GM18909 (cell line): ENCODE results near the gene ERBB2.
"Not testable (repeated sequence)": the region's sequence is repeated elsewhere in the genome, so short reads cannot be mapped to it uniquely, and the experiment has no call there.

ENCODE experiments used
- ATAC-seq: cut with Tn5 transposase; IDR thresholded peaks from one replicate; pipeline ENCODE4 v1.9.1; 2021; ENCODE audit warnings: mild to moderate bottlenecking; ENCODE audit not compliant: unreplicated experiment, poor library complexity

ERBB2 gene

DNA sequence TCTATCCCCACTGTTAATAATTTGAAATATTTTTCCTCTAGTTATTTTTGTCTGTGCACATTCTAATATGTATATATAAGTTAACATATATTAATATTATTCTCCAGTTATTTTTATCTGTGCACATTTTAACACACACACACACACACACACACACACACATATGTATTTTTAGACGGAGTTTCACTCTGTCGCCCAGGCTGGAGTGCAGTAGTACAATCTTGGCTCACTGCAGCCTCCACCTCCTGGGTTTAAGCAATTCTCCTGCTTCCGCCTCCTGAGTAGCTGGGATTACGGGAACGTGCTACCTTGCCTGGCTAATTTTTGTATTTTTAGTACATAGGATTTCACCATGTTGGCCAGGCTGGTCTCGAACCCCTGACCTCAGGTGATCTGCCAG is 17.8 kb downstream of the ERBB2 start:
- ATAC-seq: no peak

DNA sequence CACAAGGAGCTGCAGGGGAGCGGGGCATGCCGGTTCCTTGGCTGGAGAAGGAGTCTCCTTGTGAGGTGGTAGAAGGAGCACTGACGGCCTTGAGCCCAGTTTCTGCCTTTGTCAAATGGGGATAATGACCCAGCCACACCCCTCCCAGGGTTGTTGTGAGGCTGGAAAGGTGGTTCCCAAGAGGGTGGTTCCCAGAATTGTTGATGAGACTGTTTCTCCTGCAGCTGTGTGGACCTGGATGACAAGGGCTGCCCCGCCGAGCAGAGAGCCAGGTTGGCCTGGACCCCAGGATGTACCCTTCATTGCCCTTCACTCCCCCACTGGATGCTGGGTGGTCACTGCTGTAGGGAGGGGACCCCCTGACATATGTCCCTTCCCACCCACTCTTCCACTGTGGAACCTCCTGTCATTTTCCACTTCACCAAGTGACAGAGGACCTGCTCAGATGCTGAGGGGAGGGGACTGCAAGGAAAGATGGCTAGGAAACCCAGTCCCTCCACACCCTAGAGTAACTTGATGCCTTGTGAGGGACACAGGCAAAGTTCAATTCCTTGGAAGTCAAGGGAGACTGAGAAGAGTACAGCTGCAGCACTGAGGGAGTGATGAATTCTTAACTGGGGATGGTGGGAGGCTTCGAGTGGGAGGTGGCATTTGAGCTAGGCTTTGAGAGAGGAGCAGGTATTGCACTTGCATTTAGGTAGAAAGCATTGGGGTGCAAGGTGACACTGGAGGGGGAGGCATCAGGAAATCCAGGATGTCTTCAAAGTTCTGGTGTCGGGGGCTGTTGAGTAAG is 19.9 kb downstream of the ERBB2 start:
- no peak for ATAC-seq

DNA sequence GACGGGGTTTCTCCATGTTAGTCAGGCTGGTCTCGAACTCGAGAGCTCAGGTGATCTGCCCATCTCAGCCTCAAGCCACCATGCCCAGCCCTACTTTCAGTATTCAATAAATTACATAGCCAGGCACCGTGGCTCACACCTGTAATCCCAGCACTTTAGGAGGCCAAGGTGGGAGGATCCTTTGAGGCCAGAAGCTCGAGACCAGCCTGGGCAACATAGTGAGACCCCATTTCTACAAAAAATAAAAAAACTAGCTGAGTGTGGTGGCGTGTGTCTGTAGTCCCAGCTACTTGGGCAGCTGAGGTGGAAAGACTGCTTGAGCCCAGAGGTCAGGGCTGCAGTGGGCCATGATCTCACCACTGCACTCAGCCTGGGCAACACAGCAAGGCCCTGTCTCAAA is 22.2 kb downstream of the ERBB2 start:
- no peak for ATAC-seq

DNA sequence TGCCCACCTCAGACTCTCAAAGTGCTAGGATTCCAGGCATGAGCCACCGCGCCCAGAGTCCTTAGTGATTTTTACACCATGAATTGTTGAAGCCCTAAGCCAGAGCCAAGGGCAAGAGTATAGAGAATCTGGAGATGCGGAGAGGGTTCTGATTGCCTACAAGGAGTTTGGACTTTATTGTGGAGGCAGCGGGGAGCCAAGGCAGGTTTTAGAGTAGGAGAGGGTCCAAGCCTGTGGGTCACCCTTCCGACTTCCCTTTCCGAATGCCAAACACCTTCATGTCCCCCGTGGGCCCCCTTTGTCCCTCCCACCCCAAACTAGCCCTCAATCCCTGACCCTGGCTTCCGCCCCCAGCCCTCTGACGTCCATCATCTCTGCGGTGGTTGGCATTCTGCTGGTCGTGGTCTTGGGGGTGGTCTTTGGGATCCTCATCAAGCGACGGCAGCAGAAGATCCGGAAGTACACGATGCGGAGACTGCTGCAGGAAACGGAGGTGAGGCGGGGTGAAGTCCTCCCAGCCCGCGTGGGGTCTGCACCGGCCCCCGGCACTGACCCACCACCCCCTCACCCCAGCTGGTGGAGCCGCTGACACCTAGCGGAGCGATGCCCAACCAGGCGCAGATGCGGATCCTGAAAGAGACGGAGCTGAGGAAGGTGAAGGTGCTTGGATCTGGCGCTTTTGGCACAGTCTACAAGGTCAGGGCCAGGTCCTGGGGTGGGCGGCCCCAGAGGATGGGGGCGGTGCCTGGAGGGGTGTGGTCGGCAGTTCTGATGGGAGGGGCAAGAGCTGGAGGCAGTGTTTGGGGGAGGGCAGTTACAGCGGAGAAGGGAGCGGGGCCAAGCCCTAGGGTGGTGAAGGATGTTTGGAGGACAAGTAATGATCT is 23.3 kb downstream of the ERBB2 start:
- ATAC-seq: no peak

DNA sequence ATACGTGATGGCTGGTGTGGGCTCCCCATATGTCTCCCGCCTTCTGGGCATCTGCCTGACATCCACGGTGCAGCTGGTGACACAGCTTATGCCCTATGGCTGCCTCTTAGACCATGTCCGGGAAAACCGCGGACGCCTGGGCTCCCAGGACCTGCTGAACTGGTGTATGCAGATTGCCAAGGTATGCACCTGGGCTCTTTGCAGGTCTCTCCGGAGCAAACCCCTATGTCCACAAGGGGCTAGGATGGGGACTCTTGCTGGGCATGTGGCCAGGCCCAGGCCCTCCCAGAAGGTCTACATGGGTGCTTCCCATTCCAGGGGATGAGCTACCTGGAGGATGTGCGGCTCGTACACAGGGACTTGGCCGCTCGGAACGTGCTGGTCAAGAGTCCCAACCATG is 24.9 kb downstream of the ERBB2 start:
- ATAC-seq: no peak

DNA sequence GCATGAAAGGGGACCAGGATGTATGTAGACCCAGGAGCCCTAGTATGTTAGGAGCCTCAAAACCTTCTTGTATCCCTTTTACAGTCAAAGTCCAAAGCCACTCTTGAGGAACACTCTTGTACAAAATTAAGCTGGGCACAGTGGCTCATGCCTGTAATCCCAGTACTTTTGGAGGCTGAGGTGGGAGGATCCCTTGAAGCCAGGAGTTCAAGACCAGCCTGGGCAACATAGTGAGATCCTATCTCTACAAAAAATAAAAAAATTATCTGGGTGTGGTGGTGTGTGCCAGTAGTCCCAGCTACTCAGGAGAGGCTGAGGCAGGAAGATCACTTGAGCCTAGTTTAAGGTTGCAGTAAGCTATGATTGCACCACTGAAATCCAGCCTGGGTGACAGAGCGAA is 26.1 kb downstream of the ERBB2 start:
- ATAC-seq: not testable (repeated sequence)

DNA sequence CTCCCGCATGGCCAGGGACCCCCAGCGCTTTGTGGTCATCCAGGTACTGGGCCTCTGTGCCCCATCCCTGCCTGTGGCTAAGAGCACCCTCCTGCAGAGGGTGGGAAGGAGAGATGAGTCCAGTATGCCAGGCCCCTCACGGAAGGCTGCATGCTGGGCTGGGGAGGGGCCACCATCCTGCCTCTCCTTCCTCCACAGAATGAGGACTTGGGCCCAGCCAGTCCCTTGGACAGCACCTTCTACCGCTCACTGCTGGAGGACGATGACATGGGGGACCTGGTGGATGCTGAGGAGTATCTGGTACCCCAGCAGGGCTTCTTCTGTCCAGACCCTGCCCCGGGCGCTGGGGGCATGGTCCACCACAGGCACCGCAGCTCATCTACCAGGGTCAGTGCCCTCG is 26.8 kb downstream of the ERBB2 start:
- no peak for ATAC-seq

DNA sequence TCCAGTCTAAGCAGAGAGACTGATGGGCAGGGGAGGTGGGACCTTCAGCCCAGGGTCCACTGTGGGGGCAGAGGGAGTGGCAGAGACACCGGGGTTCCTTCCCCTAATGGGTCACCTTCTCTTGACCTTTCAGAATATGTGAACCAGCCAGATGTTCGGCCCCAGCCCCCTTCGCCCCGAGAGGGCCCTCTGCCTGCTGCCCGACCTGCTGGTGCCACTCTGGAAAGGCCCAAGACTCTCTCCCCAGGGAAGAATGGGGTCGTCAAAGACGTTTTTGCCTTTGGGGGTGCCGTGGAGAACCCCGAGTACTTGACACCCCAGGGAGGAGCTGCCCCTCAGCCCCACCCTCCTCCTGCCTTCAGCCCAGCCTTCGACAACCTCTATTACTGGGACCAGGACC is 27.7 kb downstream of the ERBB2 start:
- ATAC-seq: no peak

DNA sequence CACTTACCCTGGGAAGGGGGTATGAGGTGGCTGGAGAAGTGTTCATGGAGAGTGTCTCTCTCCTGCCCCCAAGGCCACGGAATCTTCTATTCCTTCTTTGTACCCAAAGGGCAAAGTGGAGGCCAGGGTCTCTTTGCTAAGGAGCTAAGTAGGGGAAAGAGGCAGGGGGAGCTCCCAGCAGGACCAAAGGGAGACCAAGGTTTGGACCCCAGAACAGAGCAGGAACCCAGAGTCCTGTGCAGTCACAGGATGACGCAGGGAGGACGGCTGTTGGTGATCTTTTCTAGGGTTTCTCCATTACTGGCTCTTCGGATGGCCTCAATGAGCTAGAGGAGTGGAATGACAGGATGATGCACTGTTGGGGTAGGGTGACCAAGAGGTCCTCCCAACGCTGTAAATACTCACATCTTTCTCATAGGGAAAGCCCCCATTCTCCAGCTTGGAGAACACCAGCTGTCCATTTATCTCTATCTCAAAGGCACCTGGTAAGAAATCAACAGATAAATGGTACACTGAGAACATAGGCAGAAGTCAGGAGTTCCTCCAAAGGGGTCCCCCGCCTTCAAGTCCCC is 29.5 kb downstream of the ERBB2 start:
- ATAC-seq: no peak

DNA sequence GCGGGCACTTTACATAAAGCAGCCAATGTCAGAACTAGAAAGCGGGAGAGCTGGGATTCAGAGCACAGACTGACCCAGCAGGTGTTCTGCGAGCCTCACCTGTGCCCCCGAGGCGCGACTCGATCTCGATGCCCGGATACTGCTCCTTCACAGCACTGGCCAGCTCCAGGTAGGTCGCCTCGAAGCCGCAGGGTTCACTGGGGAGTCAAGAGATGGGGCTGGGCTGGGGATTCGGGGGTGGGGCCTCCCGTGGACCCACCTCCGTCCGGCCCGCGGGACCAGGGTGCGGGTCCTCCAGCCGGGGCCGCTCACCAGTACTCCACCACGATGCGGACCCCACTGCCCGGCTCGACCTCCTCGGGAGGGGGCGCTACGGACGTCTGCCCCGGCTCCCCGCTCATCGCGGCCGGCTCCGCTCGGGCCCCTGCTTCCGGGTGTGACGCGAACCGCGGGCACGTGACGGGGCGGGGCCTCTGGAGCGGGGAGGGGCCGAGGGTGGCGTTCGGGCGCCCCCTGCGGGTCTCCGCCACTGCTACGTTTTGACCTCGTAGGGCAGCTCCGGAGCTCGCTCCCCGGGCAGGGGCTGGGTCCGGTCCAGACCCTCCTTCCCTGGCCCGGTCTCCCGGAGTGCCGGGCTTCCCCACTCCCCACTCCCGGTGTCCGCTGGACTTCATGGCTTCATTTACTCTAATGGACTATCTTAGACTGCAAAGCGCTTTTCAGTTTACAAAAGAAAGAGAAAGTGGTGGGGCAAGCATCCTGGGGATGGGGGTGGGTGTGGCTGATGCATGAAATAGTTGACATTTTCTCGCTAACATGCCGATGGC is 30.4 kb downstream of the ERBB2 start, which contains the start of gene MIEN1:
MIEN1 (minus strand) TSS at position 438 of the 827 bp plus-strand sequence; CDS start at position 401, 37 bp downstream.
- peak; percentile 92 for ATAC-seq

DNA sequence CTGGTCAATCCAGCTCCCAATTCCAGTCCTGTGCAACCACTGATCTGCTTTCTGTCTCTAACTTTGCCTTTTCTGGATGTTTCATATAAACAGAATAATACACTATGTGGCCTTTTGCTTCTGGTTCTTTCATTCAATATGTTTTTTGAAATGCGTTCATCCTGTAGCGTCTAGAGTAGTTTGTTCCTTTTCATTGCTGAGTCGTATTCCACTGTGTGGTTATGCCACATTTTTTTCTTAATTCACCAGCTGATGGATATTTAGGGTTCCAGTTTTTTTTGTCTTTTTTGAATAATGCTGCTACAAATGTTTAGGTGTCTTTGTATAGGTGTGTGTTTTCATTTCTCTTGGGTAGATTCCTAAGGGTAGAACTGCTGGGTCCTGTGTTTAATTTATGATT is 32.7 kb downstream of the ERBB2 start:
- ATAC-seq: no peak

DNA sequence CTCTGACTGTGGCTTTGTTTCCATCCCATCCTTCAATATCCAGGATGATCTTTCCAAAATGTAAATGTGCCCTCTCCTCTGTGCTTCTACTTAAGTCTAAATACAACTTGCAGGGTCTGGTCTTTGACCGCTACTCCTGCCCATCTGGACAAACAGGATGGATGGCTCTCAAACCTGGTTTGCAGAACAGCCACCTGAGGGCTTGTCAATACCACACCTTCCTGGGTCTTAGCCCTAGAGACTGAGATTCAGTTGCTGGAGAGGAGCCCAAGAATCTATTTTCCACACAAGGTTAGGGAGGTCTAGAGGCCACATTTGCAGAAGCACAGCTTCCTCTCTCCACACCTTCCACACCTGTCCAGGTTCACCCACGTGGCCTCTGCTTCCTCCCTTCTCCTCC is 36.0 kb downstream of the ERBB2 start:
- no peak for ATAC-seq

DNA sequence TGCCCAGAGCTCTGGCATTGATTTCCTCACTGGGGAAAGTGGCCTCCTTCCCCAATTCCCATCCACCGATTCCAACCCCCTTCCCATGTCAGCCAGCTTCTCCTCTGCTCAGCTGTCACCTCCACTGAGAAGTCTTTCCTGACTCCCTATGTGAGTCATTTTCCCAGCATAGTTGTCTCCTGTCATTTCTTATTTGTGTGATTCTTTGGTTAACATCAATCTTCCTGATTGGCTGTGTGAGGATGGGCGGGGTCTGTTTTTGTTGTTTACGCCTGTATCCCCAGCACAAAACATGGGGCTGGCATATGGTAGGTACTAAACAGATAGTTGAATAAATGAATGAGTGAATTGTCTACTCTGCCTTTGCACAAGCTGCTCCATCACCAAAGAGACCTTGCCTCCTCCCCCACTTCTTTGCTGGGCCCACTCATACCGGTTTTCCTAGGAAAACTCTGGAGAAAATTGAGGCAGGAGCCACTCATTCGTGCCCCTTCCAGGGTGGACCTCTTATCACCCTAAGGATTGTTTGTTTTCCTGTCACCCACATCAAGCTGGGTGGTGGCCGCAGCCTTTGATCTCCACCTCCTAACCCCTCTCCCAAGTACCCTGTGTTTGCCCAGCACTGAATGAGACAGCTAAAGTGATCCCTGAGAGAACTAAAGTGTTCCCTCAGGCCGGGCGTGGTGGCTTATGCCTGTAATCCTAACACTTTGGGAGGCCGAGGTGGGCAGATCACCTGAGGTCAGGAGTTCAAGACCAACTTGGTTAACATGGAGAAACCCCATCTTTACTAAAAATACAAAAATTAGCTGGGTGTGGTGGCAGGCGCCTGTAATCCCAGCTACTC is 36.7 kb downstream of the ERBB2 start:
- ATAC-seq: no peak

DNA sequence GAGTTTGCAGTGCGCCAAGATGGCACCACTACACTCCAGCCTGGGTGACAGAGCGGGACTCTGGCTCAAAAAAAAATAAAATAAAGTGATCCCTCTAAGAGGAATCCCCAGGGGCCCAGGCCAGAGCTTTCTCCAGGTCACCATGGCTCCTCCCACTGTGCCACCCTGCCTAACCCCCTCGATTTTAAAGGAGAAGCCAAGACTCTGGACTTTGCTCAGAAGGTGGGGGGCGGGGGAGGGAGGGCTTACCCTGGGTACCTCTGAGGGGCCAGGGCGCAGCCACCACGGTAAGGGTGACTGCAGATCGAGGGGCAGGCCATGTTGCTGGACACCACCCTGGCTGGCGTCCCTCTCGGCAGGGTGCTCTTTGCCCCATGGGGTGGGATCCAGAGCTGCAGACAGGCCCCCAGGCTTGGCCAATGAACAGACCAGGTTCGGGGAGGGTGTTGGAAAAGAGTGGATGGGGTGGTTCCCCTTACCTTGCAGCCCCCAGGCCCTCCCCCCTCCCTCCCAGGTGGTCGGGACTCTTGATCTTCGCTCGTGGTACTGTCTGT is 37.4 kb downstream of the ERBB2 start:
- ATAC-seq: no peak

DNA sequence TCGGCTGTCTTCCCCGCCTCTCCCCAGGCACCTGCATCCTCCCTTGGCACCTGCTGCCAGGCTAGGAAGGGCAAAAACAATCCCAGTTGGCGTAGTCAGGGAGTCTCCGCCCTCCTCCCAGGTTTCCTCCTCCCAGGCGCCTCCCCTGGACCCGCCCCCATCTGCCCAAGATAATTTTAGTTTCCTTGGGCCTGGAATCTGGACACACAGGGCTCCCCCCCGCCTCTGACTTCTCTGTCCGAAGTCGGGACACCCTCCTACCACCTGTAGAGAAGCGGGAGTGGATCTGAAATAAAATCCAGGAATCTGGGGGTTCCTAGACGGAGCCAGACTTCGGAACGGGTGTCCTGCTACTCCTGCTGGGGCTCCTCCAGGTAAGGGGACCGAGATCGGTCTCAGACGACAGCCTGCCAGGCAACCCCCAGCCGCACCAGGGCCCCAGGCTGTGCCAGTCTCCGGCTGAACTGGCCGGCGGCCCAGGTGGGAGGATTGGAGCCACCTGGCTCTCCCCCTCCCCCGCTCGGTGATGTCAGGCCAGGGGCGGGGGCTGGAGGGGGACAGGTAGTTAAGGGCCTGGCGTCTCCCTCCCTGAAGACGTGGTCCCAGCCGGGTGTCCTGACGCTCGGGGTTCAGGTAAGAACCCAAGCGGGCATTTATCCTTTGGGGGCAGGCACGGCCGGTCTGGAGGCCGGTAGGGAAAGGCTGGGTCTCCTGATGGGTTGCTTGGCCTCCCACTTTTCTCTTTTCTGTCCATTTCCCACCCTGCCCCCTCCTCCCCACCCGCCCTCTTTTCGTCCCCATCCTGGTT is 38.1 kb downstream of the ERBB2 start, which contains the start of gene GRB7:
GRB7 (plus strand) TSS at position 179 of the 808 bp plus-strand sequence. CDS start 4,364 bp downstream, outside the sequence.
- ATAC-seq: no peak

DNA sequence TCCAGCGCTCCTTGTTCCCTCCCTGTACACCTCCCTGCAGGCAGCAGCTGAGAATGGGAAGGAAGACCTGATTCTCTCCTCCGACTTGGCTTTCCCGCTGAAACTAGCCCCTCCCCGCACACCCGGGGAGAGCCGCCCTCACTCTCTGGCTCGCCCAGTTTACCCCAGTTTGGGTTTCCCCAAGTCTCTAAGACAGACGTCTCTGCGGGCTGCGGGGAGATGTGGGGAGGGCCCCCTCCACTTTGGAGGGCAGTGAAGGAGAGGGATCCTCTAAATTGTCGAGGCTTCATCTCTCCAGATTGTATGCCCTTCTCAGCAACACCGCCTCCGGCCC is 38.7 kb downstream of the ERBB2 start:
- ATAC-seq: no peak

DNA sequence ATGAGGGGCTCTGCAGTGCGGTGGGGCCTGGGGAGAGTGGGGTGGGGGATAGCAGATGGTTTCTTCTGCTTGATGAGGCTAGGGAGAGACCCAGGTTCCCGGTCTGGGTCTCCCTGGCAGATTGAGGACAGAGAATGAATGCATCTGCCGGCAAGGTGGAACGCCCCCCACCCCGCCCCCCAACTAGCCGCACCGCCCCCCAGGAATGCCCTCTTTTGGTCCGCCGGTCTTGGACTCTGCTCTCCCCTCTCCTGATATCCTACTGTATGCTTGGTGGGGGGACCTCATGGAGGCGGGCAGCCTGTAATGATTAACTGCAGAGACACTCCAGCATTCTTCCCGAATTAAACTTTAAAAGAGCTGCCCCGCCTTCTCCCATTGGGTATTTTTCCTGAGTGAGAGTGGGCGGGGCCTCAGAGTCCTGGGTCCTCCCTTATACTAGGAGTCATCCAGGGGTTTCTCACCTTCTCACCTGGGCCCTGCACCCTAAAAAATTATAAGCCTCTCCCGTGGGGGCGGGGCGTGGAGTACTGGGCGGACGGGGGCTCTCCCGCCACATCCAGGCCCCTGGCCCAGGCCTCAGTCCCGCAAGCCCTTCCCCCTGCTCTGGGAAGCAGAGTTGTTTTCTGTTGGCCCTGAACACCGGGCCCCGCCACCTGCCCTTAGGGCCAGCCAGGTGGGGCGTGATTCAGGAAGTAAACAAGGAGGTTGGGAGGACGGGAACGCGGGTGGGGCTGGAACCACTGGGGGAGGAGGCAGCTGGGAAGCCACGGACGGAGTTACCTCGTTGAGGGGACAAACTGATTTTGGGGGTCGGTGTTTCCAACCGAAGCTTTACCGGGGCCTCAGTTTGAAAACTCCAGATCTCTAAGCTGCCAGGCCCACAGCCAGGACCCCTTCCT is 39.4 kb downstream of the ERBB2 start:
- ATAC-seq: no peak
